G401.6 (cell line): ENCODE data around the gene STING1.
"Not testable (repeated sequence)": the region's sequence is repeated elsewhere in the genome, so short reads cannot be mapped to it uniquely, and the experiment has no call there.

Experiments
- FAIRE-seq: peaks from 2 replicates; lab custom pipeline; 2012; peaks lifted over from hg19 to GRCh38; lab: Jason Lieb, UNC

STING1 gene

GRCh38 chr5:139462586-139463276 is 19.8 kb downstream of the STING1 start, which contains the start of gene ECSCR:
ECSCR (minus strand) TSS chr5:139462743; CDS start chr5:139462670, 73 bp downstream.
- no peak for FAIRE-seq

- FAIRE-seq, result no peak
Observed at GRCh38 chr5:139461698-139462097, 20.9 kb downstream of the STING1 start.

GRCh38 chr5:139461176-139461575 is 21.4 kb downstream of the STING1 start:
- FAIRE-seq, result no peak

- no peak for FAIRE-seq
Observed at GRCh38 chr5:139460455-139460854, 22.1 kb downstream of the STING1 start.

- no peak for FAIRE-seq
Observed at GRCh38 chr5:139459451-139459934, 23.1 kb downstream of the STING1 start.

- FAIRE-seq, result no peak
Observed at GRCh38 chr5:139458580-139459407, 23.8 kb downstream of the STING1 start.

GRCh38 chr5:139457653-139458306 is 24.8 kb downstream of the STING1 start:
- no peak for FAIRE-seq

GRCh38 chr5:139457241-139457640 is 25.3 kb downstream of the STING1 start:
- no peak for FAIRE-seq

GRCh38 chr5:139456776-139457175 is 25.8 kb downstream of the STING1 start:
- no peak for FAIRE-seq

GRCh38 chr5:139454568-139455290 is 27.8 kb downstream of the STING1 start:
- no peak for FAIRE-seq

- FAIRE-seq, result no peak
Observed at GRCh38 chr5:139453683-139454567, 28.6 kb downstream of the STING1 start.

- no peak for FAIRE-seq
Observed at GRCh38 chr5:139451878-139452660, 30.5 kb downstream of the STING1 start.

GRCh38 chr5:139451176-139451575 is 31.4 kb downstream of the STING1 start:
- FAIRE-seq, result no peak

- FAIRE-seq, result no peak
Observed at GRCh38 chr5:139446956-139447779, 35.4 kb downstream of the STING1 start.

GRCh38 chr5:139445325-139446170 is 37.0 kb downstream of the STING1 start:
- no peak for FAIRE-seq

GRCh38 chr5:139443831-139444453 is 38.6 kb downstream of the STING1 start:
- FAIRE-seq, result no peak

GRCh38 chr5:139440416-139440815 is 42.1 kb downstream of the STING1 start:
- FAIRE-seq, result not testable (repeated sequence)
